GM21576 (cell line): ENCODE measurements around the gene CDC27.
A peak's percentile ranks its signal among the peaks of the same experiment; 100 is the strongest.
"Not testable (repeated sequence)": the region's sequence is repeated elsewhere in the genome, so short reads cannot be mapped to it uniquely, and the experiment has no call there.

Experiments
- ATAC-seq: cut with Tn5 transposase; IDR thresholded peaks from one replicate; pipeline ENCODE4 v1.9.1; 2021; ENCODE audit warnings: mild to moderate bottlenecking, moderate library complexity; ENCODE audit not compliant: unreplicated experiment

Gene CDC27

GRCh38 chr17:47159315-47159714, 29.8 kb downstream of the CDC27 start:
- ATAC-seq: no peak

GRCh38 chr17:47145351-47145750, 43.7 kb downstream of the CDC27 start:
- ATAC-seq: no peak

GRCh38 chr17:47135235-47135634, 53.9 kb downstream of the CDC27 start:
- ATAC-seq: no peak

- not testable (repeated sequence) for ATAC-seq
These were observed 54.7 kb downstream of the CDC27 start for GRCh38 chr17:47134354-47134753.

- ATAC-seq: no peak
These were observed 57.3 kb downstream of the CDC27 start for GRCh38 chr17:47131761-47132160.

GRCh38 chr17:47126835-47127234, 62.3 kb downstream of the CDC27 start:
- not testable (repeated sequence) for ATAC-seq

- ATAC-seq: not testable (repeated sequence)
These were observed 65.8 kb downstream of the CDC27 start for GRCh38 chr17:47123262-47123661.

- ATAC-seq: no peak
These were observed 68.5 kb downstream of the CDC27 start for GRCh38 chr17:47120521-47121095.

- ATAC-seq: no peak
These were observed 69.2 kb downstream of the CDC27 start for GRCh38 chr17:47119746-47120520.

GRCh38 chr17:47117386-47117785, 71.7 kb downstream of the CDC27 start:
- no peak for ATAC-seq

- ATAC-seq: no peak
These were observed 83.0 kb downstream of the CDC27 start for GRCh38 chr17:47106130-47106529.

- not testable (repeated sequence) for ATAC-seq
These were observed 83.8 kb downstream of the CDC27 start for GRCh38 chr17:47105246-47105645.

GRCh38 chr17:47102914-47103313, 86.2 kb downstream of the CDC27 start:
- ATAC-seq: no peak

- peak; percentile 94 for ATAC-seq
These were observed 88.9 kb downstream of the CDC27 start for GRCh38 chr17:47099987-47100711.

- peak; percentile 11 for ATAC-seq
These were observed 89.6 kb downstream of the CDC27 start for GRCh38 chr17:47099451-47099986.

GRCh38 chr17:47096343-47096742, 92.8 kb downstream of the CDC27 start:
- no peak for ATAC-seq

GRCh38 chr17:47095268-47095667, 93.8 kb downstream of the CDC27 start:
- ATAC-seq: no peak

GRCh38 chr17:47087093-47087492, 102.0 kb downstream of the CDC27 start:
- no peak for ATAC-seq

GRCh38 chr17:47085736-47086135, 103.4 kb downstream of the CDC27 start:
- no peak for ATAC-seq

GRCh38 chr17:47078801-47079200, 110.3 kb downstream of the CDC27 start:
- no peak for ATAC-seq

GRCh38 chr17:47077576-47077975, 111.5 kb downstream of the CDC27 start:
- ATAC-seq: no peak

- no peak for ATAC-seq
These were observed 112.9 kb downstream of the CDC27 start for GRCh38 chr17:47076171-47076570.
